Stomach (tissue), 9 donors: ENCODE data around the gene PPP1R1B. TPM values are rescaled to one million over a fixed set of nuclear protein-coding genes. Genes with fewer than 3 reads are reported as not detected.

Experiments used
- DNase-seq, 2 donors: peaks; one replicate each; pipeline versions ENCODE4 v3.0.0 to v3.0.0-alpha.2; 2013 to 2019
- H3K27ac ChIP-seq, 5 donors: fragments of 200-600 bp in 4 of 5; sonication (generic) in 4 of 5; one replicate each; pipeline ENCODE4 v1.5.1; 2013 to 2019; ENCODE audit warnings: mild to moderate bottlenecking in 1 of 5, moderate library complexity in 1 of 5
- H3K27me3 ChIP-seq, 3 donors: fragments of 200-600 bp; sonication (generic); one replicate each; pipeline ENCODE4 v1.5.1; 2017 to 2019; ENCODE audit warnings: mixed run types in 1 of 3
- H3K36me3 ChIP-seq, 4 donors: fragments of 200-600 bp; sonication (generic); 1 replicate in 3 of 4; 2 replicates in 1 of 4; pipeline ENCODE4 v1.5.1; 2016 to 2019
- H3K4me1 ChIP-seq, 4 donors: fragments of 200-600 bp; sonication (generic); one replicate each; pipeline ENCODE4 v1.5.1; 2016 to 2019
- H3K4me3 ChIP-seq, 4 donors: fragments of 200-600 bp; sonication (generic) in 3 of 4; one replicate each; pipeline ENCODE4 v1.5.1; 2016 to 2019; ENCODE audit warnings: mild to moderate bottlenecking in 1 of 4
- H3K9me3 ChIP-seq, 4 donors: fragments of 200-600 bp; sonication (generic); one replicate each; pipeline ENCODE4 v1.5.1; 2016 to 2019
- CTCF ChIP-seq, 7 experiments: fragments of 450-650 bp in 4 of 7; fragments of 200-600 bp in 3 of 7; sonication (generic) in 3 of 7; IDR thresholded peaks; one replicate each; pipeline ENCODE4 v1.5.1; 2016 to 2019; ENCODE audit warnings: antibody characterized with exemption in 7 of 7, control low read depth in 2 of 7, mild to moderate bottlenecking in 1 of 7
- EP300 ChIP-seq: sonication (generic); formaldehyde crosslinking; IDR thresholded peaks from one replicate; pipeline ENCODE4 v1.6.1; 2017; ENCODE audit warnings: antibody characterized with exemption
- POLR2A ChIP-seq, 4 donors: fragments of 450-650 bp; IDR thresholded peaks; one replicate each; pipeline ENCODE4 v1.6.1; 2016; ENCODE audit warnings: antibody characterized with exemption in 4 of 4, control low read depth in 2 of 4, mild to moderate bottlenecking in 1 of 4, moderate library complexity in 1 of 4
- POLR2AphosphoS5 ChIP-seq, 3 donors: sonication (generic); formaldehyde crosslinking; IDR thresholded peaks; one replicate each; pipeline ENCODE4 v1.6.1; 2016; ENCODE audit warnings: antibody characterized with exemption in 3 of 3
- WGBS, 5 donors: extraction: QIAGEN DNeasy Blood & Tissue Kit in 3 of 5; methylation state at CpG; one replicate each; pipeline versions ENCODE4 v1.1.5 to v1.1.7; 2013 to 2018; 5-methylcytosine and 5-hydroxymethylcytosine counted together
- intact Hi-C: fragments of 100-400 bp; cut with DNase I; formaldehyde crosslinking; loops from one replicate; pipeline ENCODE4 v1.15.1; 2023; ENCODE audit warnings: low total_unique reads
- polyA plus RNA-seq, 3 donors: library from polyadenylated mRNA; stranded (reverse); fragments of 200-250 nt; gene quantifications; one replicate each; pipeline ENCODE4 v1.2.3, GENCODE V29; 2013
- total RNA-seq, 5 donors: library from RNA; depleted of rRNA; stranded (reverse); fragments of >200 nt; gene quantifications; one replicate each; pipeline versions ENCODE4 v1.1.0 to v1.2.3, GENCODE V29; 2014 to 2016
- donor health status: healthy with polysubstance abuse.
- donor health status: Bipolar disorder and iron deficiency.
- donor health status: healthy.

The PPP1R1B gene
- total and polyA plus RNA-seq, 8 donors = 0.58 to 279 (median 10.3) TPM

GRCh38 chr17:39639566-39640458, 13.1 kb downstream of the PPP1R1B start:
- DNase-seq = no peak
- peaks cover 0 to 3% (median 0%) of the 10 kb centered on the region in 4 donors for H3K36me3 ChIP-seq
- no peaks in the 10 kb centered on the region for H3K27me3 ChIP-seq
- no peak overlapping the region for H3K27ac ChIP-seq
- TF ChIP-seq EP300 (no peak), POLR2AphosphoS5 (IDR thresholded peaks at IDR 0.05) (no peak), CTCF (IDR thresholded peaks at IDR 0.05) (no peak), POLR2A (IDR thresholded peaks at IDR 0.05) (no peak)
- WGBS, 5 donors = 85 to 90% (median 87%) methylated on average over 10 to 11 of the region's 11 CpGs
- H3K4me3 ChIP-seq = no peak overlapping the region
- no peaks in the 10 kb centered on the region for H3K9me3 ChIP-seq
- peaks cover 34 to 92% (median 83%) of the 10 kb centered on the region in 4 donors for H3K4me1 ChIP-seq
- intact Hi-C loops = no loop called here

GRCh38 chr17:39640591-39641031, 13.9 kb downstream of the PPP1R1B start:
- intact Hi-C loops = no loop called here
- no peak for DNase-seq
- 39 to 54% (median 47%) methylated on average over 4 of the region's 4 CpGs for WGBS, 5 donors
- H3K27me3 ChIP-seq = no peaks in the 10 kb centered on the region
- H3K4me3 ChIP-seq = no peak overlapping the region
- peaks cover 34 to 91% (median 83%) of the 10 kb centered on the region in 4 donors for H3K4me1 ChIP-seq
- H3K36me3 ChIP-seq = peaks cover 0 to 3% (median 0%) of the 10 kb centered on the region in 4 donors
- TF ChIP-seq EP300 (no peak), POLR2AphosphoS5 (IDR thresholded peaks at IDR 0.05) (no peak), POLR2A (IDR thresholded peaks at IDR 0.05) (no peak), CTCF (IDR thresholded peaks at IDR 0.05) (no peak)
- H3K27ac ChIP-seq = no peak overlapping the region
- no peaks in the 10 kb centered on the region for H3K9me3 ChIP-seq

- H3K4me3 ChIP-seq = no peak overlapping the region
- no peak for TF ChIP-seq POLR2AphosphoS5 (IDR thresholded peaks at IDR 0.05)
- TF ChIP-seq CTCF (IDR thresholded peaks at IDR 0.05) = no peak
- no peak for TF ChIP-seq EP300
- TF ChIP-seq POLR2A (IDR thresholded peaks at IDR 0.05) = no peak
- peaks cover 0 to 3% (median 0%) of the 10 kb centered on the region in 4 donors for H3K36me3 ChIP-seq
- peaks cover 34 to 86% (median 81%) of the 10 kb centered on the region in 4 donors for H3K4me1 ChIP-seq
- WGBS, 5 donors = 88 to 98% (median 95%) methylated on average over 4 of the region's 4 CpGs
- no peaks in the 10 kb centered on the region for H3K9me3 ChIP-seq
- intact Hi-C loops = no loop called here
- no peak overlapping the region for H3K27ac ChIP-seq
- no peaks in the 10 kb centered on the region for H3K27me3 ChIP-seq
- no peak for DNase-seq
Measured at GRCh38 chr17:39641097-39641496, 14.3 kb downstream of the PPP1R1B start.

- no peak for TF ChIP-seq CTCF (IDR thresholded peaks at IDR 0.05)
- no peak for TF ChIP-seq POLR2A (IDR thresholded peaks at IDR 0.05)
- no peak for TF ChIP-seq POLR2AphosphoS5 (IDR thresholded peaks at IDR 0.05)
- TF ChIP-seq EP300 = no peak
- WGBS, 5 donors = 70 to 82% (median 73%) methylated on average over 7 of the region's 7 CpGs
- Histone ChIP-seq H3K36me3 (peaks cover 0 to 3% (median 0%) of the 10 kb centered on the region in 4 donors), H3K4me3 (no peak overlapping the region), H3K4me1 (peaks cover 28 to 78% (median 73%) of the 10 kb centered on the region in 4 donors), H3K9me3 (no peaks in the 10 kb centered on the region), H3K27ac (no peak overlapping the region), H3K27me3 (no peaks in the 10 kb centered on the region)
- no peak for DNase-seq
- intact Hi-C loops = no loop called here
Measured at GRCh38 chr17:39641883-39642282, 15.1 kb downstream of the PPP1R1B start.
